ENCODE data around the gene GABBR2. TPM values are rescaled to one million over a fixed set of nuclear protein-coding genes. Genes with fewer than 3 reads are reported as not detected.

Gene GABBR2
- total and polyA plus RNA-seq, 9 of the 15 experiments (the other 6 are each of a cell fraction or from before 2014, with no cell fraction given): 0.15 to 1.9 (median 0.32) TPM

GRCh38 chr9:98432134-98432533 is 276.6 kb downstream of the GABBR2 start (continued):
- TF ChIP-seq ZBTB40 (IDR thresholded peaks at IDR 0.05) (0 out of 2 replicates have a peak, but pooled peaks have one; percentile 10), ZBTB40 (CRISPR knock-in tag; IDR thresholded peaks at IDR 0.05) (no peak), ZNF175 (CRISPR knock-in tag; IDR thresholded peaks at IDR 0.05; ENCODE audit: low read depth) (no peak), RCOR1 (IDR thresholded peaks at IDR 0.05; ENCODE audit: borderline replicate concordance in 1 of 2, low read depth in 2 of 2, low read length in 2 of 2) (peak in 1 of 2 experiments; percentile 17; a peak in 1 of 4 replicates), MIER1 (IDR thresholded peaks at IDR 0.05; ENCODE audit: low read depth) (no peak), MTA3 (IDR thresholded peaks at IDR 0.05; ENCODE audit: borderline replicate concordance) (0 out of 2 replicates have a peak, but pooled peaks have one; percentile 31), SRSF1 (IDR thresholded peaks at IDR 0.05; ENCODE audit: low read depth, low read length) (no peak), BRD9 (IDR thresholded peaks at IDR 0.05; ENCODE audit: low read depth, partially characterized antibody) (peak; percentile 40), HLTF (IDR thresholded peaks at IDR 0.05) (peak; percentile 54; the same call in 1 of the 2 replicates), ZNF668 (CRISPR knock-in tag; IDR thresholded peaks at IDR 0.05) (no peak), PREB (CRISPR knock-in tag; IDR thresholded peaks at IDR 0.05) (no peak), ZNF592 (IDR thresholded peaks at IDR 0.05) (peak; percentile 34; the same call in 1 of the 2 replicates), ZNF316 (IDR thresholded peaks at IDR 0.05) (peak; percentile 89), MEF2A (IDR thresholded peaks at IDR 0.05; ENCODE audit: control insufficient read depth, low read depth, low read length) (no peak)

All from K562 (cell line).